ENCODE measurements around the gene CDC26.
"Not testable (repeated sequence)": the region's sequence is repeated elsewhere in the genome, so short reads cannot be mapped to it uniquely, and the experiment has no call there.

Gene CDC26

GRCh38 chr9:113237026-113237425 is 38.3 kb downstream of the CDC26 start:
- DNase-seq = no peak

GRCh38 chr9:113235701-113236255 is 39.6 kb downstream of the CDC26 start:
- not testable (repeated sequence) for DNase-seq

- DNase-seq = no peak
Observed at GRCh38 chr9:113231701-113232100, 43.7 kb downstream of the CDC26 start.

- DNase-seq = no peak
Observed at GRCh38 chr9:113228130-113228665, 47.2 kb downstream of the CDC26 start.

GRCh38 chr9:113227436-113227835 is 47.9 kb downstream of the CDC26 start:
- no peak for DNase-seq

GRCh38 chr9:113223963-113224362 is 51.4 kb downstream of the CDC26 start:
- DNase-seq = peak; percentile 55

- DNase-seq = peak; percentile 22
Observed at GRCh38 chr9:113222482-113222841, 52.9 kb downstream of the CDC26 start.

- DNase-seq = no peak
Observed at GRCh38 chr9:113221800-113222481, 53.4 kb downstream of the CDC26 start.

GRCh38 chr9:113221003-113221799 is 54.2 kb downstream of the CDC26 start, which contains the start of the genes FKBP15 and SLC31A1:
TSS of gene FKBP15 (minus strand) at chr9:113221277. CDS start at chr9:113221243, 34 bp downstream.
TSS of gene SLC31A1 (plus strand) at chr9:113221544. CDS start at chr9:113256149, 34,605 bp downstream.
- DNase-seq = peak; percentile 98

GRCh38 chr9:113220467-113221002 is 54.8 kb downstream of the CDC26 start:
- DNase-seq = no peak

GRCh38 chr9:113219969-113220368 is 55.4 kb downstream of the CDC26 start:
- DNase-seq = peak; percentile 68

- DNase-seq = no peak
Observed at GRCh38 chr9:113219186-113219936, 56.0 kb downstream of the CDC26 start.

Measured in fibroblast of skin of right quadriceps (primary cell).